K562 (cell line): ENCODE results near the gene KLC3. TPM values are rescaled to one million over a fixed set of nuclear protein-coding genes. Genes with fewer than 3 reads are reported as not detected.

ENCODE experiments used
- ATAC-seq: fragments of 200-7000 bp; cut with Tn5 transposase; 3 replicates; pipeline ENCODE4 v1.9.1; 2020; ENCODE audit warnings: moderate library complexity
- BruUV-seq: library from RNA; stranded (reverse); fragments of 400-500 nt; replicated peaks from 2 replicates; lab custom pipeline; 2021; lab: Mats Ljungman, UMichigan
- CTCF ChIA-PET: fragments of 300-600 bp; formaldehyde crosslinking; extraction: SDS; loops from one replicate; lab custom pipeline; 2021; ENCODE audit warnings: low intra/inter-chr PET ratio; lab: Yijun Ruan, JAX
- POLR2A ChIA-PET: fragments of 300-600, 350-650 bp; sonication (Branson Sonifier 250); formaldehyde crosslinking; extraction: SDS; loops from one replicate; lab custom pipeline; 2021; ENCODE audit warnings: antibody characterized with exemption, inconsistent platforms; lab: Yijun Ruan, JAX
- DNase-seq, 4 experiments: peaks; one replicate each; pipeline versions ENCODE4 v3.0.0 to v3.0.0-alpha.2; 2011 to 2018; ENCODE audit warnings: low spot score in 3 of 4, mixed read lengths in 3 of 4; ENCODE audit errors: extremely low read depth in 1 of 4
- FAIRE-seq: peaks from 2 replicates; lab custom pipeline; 2011; peaks lifted over from hg19 to GRCh38; lab: Jason Lieb, UNC
- H2AFZ ChIP-seq: 2 replicates; pipeline ENCODE4 v1.6.0; 2011; ENCODE audit warnings: low read depth, low read length, control low read depth, inconsistent platforms
- H3K27ac ChIP-seq: fragments of 200-600 bp; 3 replicates; pipeline ENCODE4 v1.8.0; 2011; ENCODE audit warnings: low read depth, mild to moderate bottlenecking, control low read depth, inconsistent platforms, low read length, moderate library complexity, mixed read lengths; ENCODE audit errors: extremely low read depth
- H3K27me3 ChIP-seq, 2 experiments: fragments of 300-600 bp in 1 of 2; 2 replicates in 1 of 2; 3 replicates in 1 of 2; pipeline versions ENCODE4 v1.6.0 to v1.8.0; 2011; ENCODE audit warnings: inconsistent platforms in 2 of 2, low read length in 2 of 2, mild to moderate bottlenecking in 1 of 2, mixed read lengths in 1 of 2, moderate library complexity in 1 of 2; ENCODE audit not compliant: control insufficient read depth in 2 of 2, insufficient read depth in 2 of 2
- H3K36me3 ChIP-seq: fragments of 300-600 bp; 3 replicates; pipeline ENCODE4 v1.8.0; 2011; ENCODE audit warnings: mild to moderate bottlenecking, low read length, inconsistent platforms; ENCODE audit not compliant: control insufficient read depth, insufficient read depth
- H3K4me1 ChIP-seq, 2 experiments: fragments of 200-600 bp in 1 of 2; replicated peaks in 1 of 2; 2 replicates in 1 of 2; 3 replicates in 1 of 2; pipeline versions ENCODE4 v1.5.1 to v1.8.0; 2011; ENCODE audit warnings: inconsistent platforms in 2 of 2, low read length in 2 of 2, mild to moderate bottlenecking in 1 of 2, mixed read lengths in 1 of 2, moderate library complexity in 1 of 2; ENCODE audit not compliant: control insufficient read depth in 2 of 2, insufficient read depth in 2 of 2
- H3K4me2 ChIP-seq: 2 replicates; pipeline ENCODE4 v1.6.1; 2011; ENCODE audit warnings: low read length, control low read depth, inconsistent platforms, mixed read lengths; ENCODE audit not compliant: insufficient read depth
- H3K4me3 ChIP-seq: fragments of 200-600 bp; sonication (generic), shearing (Covaris generic); 2 replicates; pipeline ENCODE4 v1.5.1; 2016; ENCODE audit warnings: control low read depth, inconsistent platforms
- H3K79me2 ChIP-seq: fragments of 200-600 bp; 3 replicates; pipeline ENCODE4 v1.8.0; 2011; ENCODE audit warnings: low read length, inconsistent platforms; ENCODE audit not compliant: control insufficient read depth, insufficient read depth
- H3K9ac ChIP-seq, 2 experiments: 2 replicates each; pipeline versions ENCODE4 v1.6.0 to v1.6.1; 2011; ENCODE audit warnings: low read depth in 2 of 2, low read length in 2 of 2, control low read depth in 1 of 2, inconsistent platforms in 1 of 2, mild to moderate bottlenecking in 1 of 2, mixed read lengths in 1 of 2; ENCODE audit not compliant: insufficient read depth in 1 of 2
- H3K9me1 ChIP-seq: one replicate; pipeline ENCODE4 v1.6.0; 2011; ENCODE audit warnings: inconsistent platforms, mild to moderate bottlenecking, low read length, moderate library complexity; ENCODE audit not compliant: control insufficient read depth, insufficient read depth
- H3K9me3 ChIP-seq: replicated peaks from 2 replicates; pipeline ENCODE4 v1.5.1; 2011; ENCODE audit warnings: low read depth, low read length, inconsistent platforms; ENCODE audit not compliant: control insufficient read depth, insufficient read depth
- H4K20me1 ChIP-seq: replicated peaks from 2 replicates; pipeline ENCODE4 v1.6.1; 2011; ENCODE audit warnings: low read length, inconsistent platforms, mixed read lengths; ENCODE audit not compliant: control insufficient read depth, insufficient read depth
- CBX5 ChIP-seq: IDR thresholded peaks from 2 replicates; pipeline ENCODE4 v1.6.1; 2014; ENCODE audit warnings: low read depth, borderline replicate concordance
- CGGBP1 ChIP-seq: fragments of 250-450 bp; sonication (Bioruptor Pico); IDR thresholded peaks from 2 replicates; pipeline ENCODE4 v1.9.0; 2021; ENCODE audit warnings: mild to moderate bottlenecking
- CREB1 ChIP-seq, 2 experiments: sonication (generic) in 1 of 2; formaldehyde crosslinking in 1 of 2; IDR thresholded peaks; 2 replicates each; pipeline versions ENCODE4 v1.6.1 to v1.8.0; 2012 to 2022; ENCODE audit warnings: inconsistent platforms in 1 of 2, mild to moderate bottlenecking in 1 of 2, missing genetic modification reagents in 1 of 2, moderate library complexity in 1 of 2
- CSDE1 ChIP-seq, 2 experiments: fragments of 450-650 bp; IDR thresholded peaks; 2 replicates each; pipeline ENCODE4 v1.6.1; 2016; ENCODE audit warnings: mild to moderate bottlenecking in 1 of 2
- GATAD2B ChIP-seq: fragments of 450-650 bp; IDR thresholded peaks from 2 replicates; pipeline ENCODE4 v1.6.1; 2017; ENCODE audit warnings: mild to moderate bottlenecking, borderline replicate concordance
- HDGF ChIP-seq: fragments of 450-650 bp; IDR thresholded peaks from 2 replicates; pipeline ENCODE4 v1.6.1; 2016
- KLF1 ChIP-seq: fragments of 450-650 bp; IDR thresholded peaks from 2 replicates; pipeline ENCODE4 v1.6.1; 2016; ENCODE audit warnings: missing genetic modification characterization, missing compliant biosample characterization
- L3MBTL2 ChIP-seq: fragments of 450-650 bp; IDR thresholded peaks from 2 replicates; pipeline ENCODE4 v1.6.1; 2016; ENCODE audit warnings: mild to moderate bottlenecking, moderate library complexity
- MNT ChIP-seq, 2 experiments: fragments of 450-650 bp; conservative IDR thresholded peaks; 2 replicates each; pipeline ENCODE4 v1.6.1; 2017; ENCODE audit warnings: mild to moderate bottlenecking in 2 of 2, moderate library complexity in 2 of 2
- MTA3 ChIP-seq: fragments of 450-650 bp; formaldehyde crosslinking; IDR thresholded peaks from 2 replicates; pipeline ENCODE4 v1.6.1; 2017; ENCODE audit warnings: mild to moderate bottlenecking, borderline replicate concordance
- NKRF ChIP-seq: fragments of 450-650 bp; IDR thresholded peaks from 2 replicates; pipeline ENCODE4 v1.6.1; 2016; ENCODE audit warnings: borderline replicate concordance
- NONO ChIP-seq, 2 experiments: fragments of 200-400 bp in 1 of 2; fragments of 450-650 bp in 1 of 2; formaldehyde crosslinking in 1 of 2; IDR thresholded peaks; 2 replicates each; pipeline ENCODE4 v1.6.1; 2017; ENCODE audit warnings: low read depth in 2 of 2, mild to moderate bottlenecking in 2 of 2, moderate library complexity in 2 of 2, low read length in 1 of 2
- RNF2 ChIP-seq: sonication (generic); IDR thresholded peaks from 2 replicates; pipeline ENCODE4 v1.6.1; 2016
- SMC3 ChIP-seq: conservative IDR thresholded peaks from 2 replicates; pipeline ENCODE4 v1.6.1; 2011; ENCODE audit warnings: low read depth, low read length, improper control_type of control experiment; ENCODE audit not compliant: insufficient read depth
- SRSF1 ChIP-seq: fragments of 200-400 bp; formaldehyde crosslinking; IDR thresholded peaks from 2 replicates; pipeline ENCODE4 v1.6.1; 2017; ENCODE audit warnings: mild to moderate bottlenecking, low read depth, low read length, moderate library complexity
- ZBTB43 ChIP-seq: sonication (generic); formaldehyde crosslinking; IDR thresholded peaks from 2 replicates; pipeline ENCODE4 v1.8.0; 2023; ENCODE audit warnings: mild to moderate bottlenecking, missing genetic modification reagents
- ZKSCAN3 ChIP-seq: fragments of 250-450 bp; sonication (Bioruptor Pico); IDR thresholded peaks from 2 replicates; pipeline ENCODE4 v1.4.0; 2020
- ZNF184 ChIP-seq: sonication (generic); formaldehyde crosslinking; IDR thresholded peaks from 2 replicates; pipeline ENCODE4 v1.5.0; 2020; ENCODE audit warnings: missing genetic modification reagents
- WGBS: fragments of 100-300 bp; shearing (Covaris generic); methylation state at CpG from one replicate; pipeline ENCODE4 v1.1.6; 2016; ENCODE audit warnings: low coverage, mixed read lengths; ENCODE audit not compliant: insufficient coverage; ENCODE audit errors: missing lambda C conversion rate; 5-methylcytosine and 5-hydroxymethylcytosine counted together
- in situ Hi-C: fragments of 300-500 bp; cut with MboI; formaldehyde crosslinking; loops from 4 replicates; pipeline ENCODE4 v1.15.0; 2018; ENCODE audit warnings: inconsistent platforms, mixed read lengths
- intact Hi-C: fragments of 100-400 bp; cut with micrococcal nuclease; formaldehyde crosslinking; loops from 2 replicates; pipeline ENCODE4 v1.14.2; 2022
- polyA plus RNA-seq, 8 experiments: library from polyadenylated mRNA; depleted of rRNA in 4 of 8; stranded (reverse) in 5 of 8; unstranded in 3 of 8; fragments of >200 nt; fragmentation: Nextera tagmentation in 2 of 8; fragmentation: Illumina TruSeq in 1 of 8; extraction: Ambion mirVana in 2 of 8; extraction: Trizol in 1 of 8; gene quantifications; 2 replicates each; pipeline versions ENCODE4 v1.2.1 to v1.2.3, GENCODE V29; 2011 to 2014; ENCODE audit warnings: inconsistent platforms in 1 of 8, missing spikeins in 1 of 8
- total RNA-seq, 7 experiments: library from RNA; depleted of rRNA in 6 of 7; stranded (reverse); fragments of >200 nt in 6 of 7; fragmentation: Illumina TruSeq in 2 of 7; extraction: Trizol in 2 of 7; gene quantifications; 2 replicates each; pipeline versions ENCODE4 v1.2.1 to v1.2.3, GENCODE V29; 2011 to 2021; ENCODE audit warnings: low replicate concordance in 1 of 7

KLC3 gene
- total and polyA plus RNA-seq, 9 of the 15 experiments (the other 6 are each of a cell fraction or from before 2014, with no cell fraction given) = 0.03 to 1.2 (median 0.59) TPM; not detected in 3

GRCh38 chr19:45322744-45323281, 17.7 kb upstream of the KLC3 start, which contains the start of gene CKM:
Gene CKM, minus strand, starts transcription at chr19:45322875. Its CDS starts 3,162 bp downstream, at chr19:45319713.
- ChIA-PET POLR2A (interaction anchor here (0.6 to 1.3 kb wide), 2 partner anchors 10 to 88 kb away, joined by 3 read pairs; no protein-coding TSS in a partner anchor), CTCF (no interaction called here)
- Histone ChIP-seq H3K27me3 (no peaks in the 10 kb centered on the region), H3K27ac (no peak within 1 kb of the TSS), H3K9ac (peak within 1 kb of the TSS in 1 of 2 experiments; percentile 81; a peak in 2 of 4 replicates), H3K9me1 (no peaks in the 10 kb centered on the region), H3K79me2 (no peaks in the 10 kb centered on the region), H3K4me1 (peaks cover 2 to 32% of the 10 kb centered on the region in 2 experiments; a peak in 3 of 5 replicates), H4K20me1 (no peaks in the 10 kb centered on the region), H3K4me2 (no peak within 1 kb of the TSS), H3K36me3 (no peaks in the 10 kb centered on the region), H2AFZ (peak within 1 kb of the TSS; percentile 61), H3K9me3 (no peaks in the 10 kb centered on the region), H3K4me3 (no peak within 1 kb of the TSS)
- no TSS peak for BruUV-seq
- in situ Hi-C loops (no loop called here), intact Hi-C loops (no loop called here)
- ATAC-seq (no peak), FAIRE-seq (no peak), DNase-seq (no peak)
- 53% methylated on average over 13 of the region's 15 CpGs for WGBS
- TF ChIP-seq SMC3 = no peak
- TF ChIP-seq ZNF184 (CRISPR knock-in tag) = no peak
- no peak for TF ChIP-seq CGGBP1 (CRISPR knock-in tag)
- TF ChIP-seq MNT (conservative IDR thresholded peaks at IDR 0.05) = no peak
- no peak for TF ChIP-seq SRSF1
- TF ChIP-seq GATAD2B = no peak
- no peak for TF ChIP-seq RNF2
- no peak for TF ChIP-seq CSDE1 (IDR thresholded peaks at IDR 0.05)
- TF ChIP-seq CREB1 (IDR thresholded peaks at IDR 0.05) = no peak
- TF ChIP-seq CREB1 (CRISPR knock-in tag; IDR thresholded peaks at IDR 0.05) = no peak
- TF ChIP-seq HDGF = no peak
- TF ChIP-seq L3MBTL2 = no peak
- no peak for TF ChIP-seq NONO (IDR thresholded peaks at IDR 0.05; ENCODE audit: low read depth in 2 of 2, low read length in 1 of 2)
- TF ChIP-seq CBX5 = no peak
- TF ChIP-seq ZBTB43 (CRISPR knock-in tag) = no peak
- TF ChIP-seq ZKSCAN3 (CRISPR knock-in tag) = no peak
- TF ChIP-seq NKRF = no peak
- TF ChIP-seq KLF1 = no peak
- no peak for TF ChIP-seq MTA3
